ENCODE data around the gene CALML6.

Gene CALML6

GRCh38 chr1:1965546-1965945 is 50.5 kb downstream of the CALML6 start:
- DNase-seq (ENCODE audit: low spot score), result no peak

- DNase-seq (ENCODE audit: low spot score), result no peak
Observed at GRCh38 chr1:1966071-1966740, 51.1 kb downstream of the CALML6 start.
